ENCODE data around the gene SLC25A51. TPM values are rescaled to one million over a fixed set of nuclear protein-coding genes. Genes with fewer than 3 reads are reported as not detected.

SLC25A51 gene
- total RNA-seq, 1 donor from 2014 or later, result 24.2 TPM

DNA sequence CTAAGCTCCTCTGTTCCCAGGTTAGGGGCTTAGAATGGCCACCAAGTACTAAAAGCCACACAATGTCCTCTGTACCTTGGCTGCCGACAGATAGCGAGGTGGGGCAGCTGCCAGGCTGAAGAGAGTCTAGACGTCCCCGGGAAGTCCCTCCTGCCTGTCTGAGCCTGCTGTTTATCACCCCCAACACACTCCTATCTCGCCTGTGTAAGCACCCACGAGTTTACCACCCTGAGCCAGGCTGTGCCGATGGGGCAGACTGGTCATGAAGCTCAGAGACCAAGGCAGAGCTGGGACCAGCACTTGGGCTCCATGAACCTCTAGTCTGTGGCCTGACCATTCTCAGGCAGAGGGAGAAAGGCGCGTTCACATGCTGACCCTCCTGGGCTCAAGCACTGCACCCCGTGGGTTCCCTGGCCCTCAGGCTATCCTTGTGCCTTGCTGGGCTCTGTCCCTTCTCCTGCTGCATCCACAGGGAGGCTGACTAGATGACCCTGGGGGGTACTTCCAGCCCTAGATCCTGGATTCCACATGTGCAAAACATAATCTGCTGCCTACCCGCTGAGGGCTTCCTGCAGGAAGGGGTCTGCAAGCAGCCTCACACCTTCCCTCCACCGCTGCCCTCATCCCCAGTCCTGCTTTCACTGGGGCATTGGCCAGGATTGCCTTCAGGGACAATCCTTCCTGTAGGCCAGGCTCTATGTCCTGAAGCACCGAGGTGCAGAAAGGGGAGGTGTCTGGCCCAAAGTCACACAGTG is 18.6 kb upstream of the SLC25A51 start:
- ATAC-seq (no peak), DNase-seq (ENCODE audit: low spot score) (no peak)
- intact Hi-C loops (cut with DNase I), result no loop called here

DNA sequence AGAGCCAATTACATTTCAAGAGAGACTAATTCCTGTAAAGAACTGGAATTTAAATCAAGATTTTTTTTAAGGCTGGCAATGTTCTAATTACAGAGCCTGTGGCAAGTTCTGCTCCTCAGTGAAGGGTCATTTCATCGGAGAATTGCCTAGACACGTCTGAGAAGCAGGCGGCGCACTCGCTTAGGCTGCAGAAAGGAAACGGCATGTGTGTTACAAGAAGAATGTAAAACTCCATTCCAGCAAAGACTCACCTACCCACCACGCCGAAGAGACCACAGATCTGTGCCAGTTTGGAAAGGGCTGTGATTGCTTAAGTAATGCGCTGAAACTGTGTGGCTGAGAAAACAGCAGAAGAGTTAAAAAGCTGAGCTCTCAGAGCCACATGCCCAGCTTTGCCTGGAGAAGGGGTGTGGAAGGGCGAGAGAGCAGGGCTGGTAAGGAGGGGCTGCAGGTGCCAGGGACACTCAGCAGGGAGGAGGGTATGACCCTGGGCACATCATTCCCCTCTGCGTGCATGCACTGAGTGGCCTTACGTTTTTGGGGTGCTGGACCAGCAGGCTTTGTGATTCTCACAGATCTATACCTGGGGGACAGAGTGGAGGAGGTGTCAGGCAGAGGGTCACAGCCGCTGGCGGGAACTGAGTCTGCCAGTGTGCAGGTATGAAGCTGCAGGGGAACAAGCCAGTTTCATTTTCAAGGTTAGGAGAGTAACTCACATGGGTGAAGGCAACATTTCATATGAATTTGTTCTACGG is 17.8 kb upstream of the SLC25A51 start:
- no peak for ATAC-seq
- no peak for DNase-seq (ENCODE audit: low spot score)
- intact Hi-C loops (cut with DNase I), result no loop called here

DNA sequence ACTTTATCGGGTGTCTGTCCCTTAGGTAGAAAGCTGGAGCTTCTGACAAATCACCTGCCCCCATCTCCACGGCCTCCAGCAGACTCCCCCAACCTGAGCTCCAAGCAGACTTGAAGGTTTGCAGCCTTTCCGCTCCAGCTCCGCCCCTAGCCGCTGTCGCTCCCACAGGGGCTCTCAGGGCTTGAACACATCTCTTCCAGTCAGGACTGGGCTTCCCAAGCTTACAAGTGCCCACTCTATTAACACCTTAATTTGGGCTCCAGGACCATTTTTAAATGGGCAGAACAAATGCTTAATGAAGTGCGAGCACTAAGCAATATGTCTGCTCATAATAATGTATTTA is 17.2 kb upstream of the SLC25A51 start:
- ATAC-seq (no peak), DNase-seq (ENCODE audit: low spot score) (no peak)
- intact Hi-C loops (cut with DNase I), result no loop called here

DNA sequence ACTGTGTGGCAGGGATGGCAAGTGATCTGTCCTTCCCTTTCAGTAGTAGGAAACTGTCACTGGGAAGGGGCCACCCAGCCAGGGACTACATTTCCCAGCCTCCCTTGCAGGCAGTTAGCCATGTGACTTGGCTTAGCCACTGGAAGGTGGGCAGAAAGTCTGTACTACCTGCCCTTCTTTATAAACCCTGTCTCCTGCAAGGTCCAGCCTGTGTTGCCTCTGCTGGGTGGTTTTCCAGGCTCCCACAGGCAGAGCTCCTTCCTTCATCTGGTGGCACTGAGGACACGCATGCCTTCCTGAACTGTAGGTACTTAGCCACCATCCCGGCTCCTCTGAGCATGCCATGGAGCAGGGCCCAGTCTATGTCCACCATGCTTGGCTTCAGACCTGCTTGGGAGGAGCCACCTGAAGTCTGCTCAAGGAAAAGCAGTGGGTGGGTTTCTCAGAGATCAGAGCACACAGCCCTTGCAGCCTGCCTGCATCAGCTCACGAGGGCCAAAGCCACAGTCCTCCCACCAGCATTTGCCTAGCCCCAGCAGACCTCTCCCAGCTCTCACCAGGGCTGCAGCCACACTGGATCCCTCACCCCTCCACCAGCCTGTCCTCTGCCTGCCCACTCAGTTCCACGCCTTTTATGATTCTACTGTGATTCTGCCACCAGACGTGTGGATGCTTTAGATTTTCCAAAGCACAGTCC is 16.7 kb upstream of the SLC25A51 start:
- DNase-seq (ENCODE audit: low spot score) (no peak), ATAC-seq (no peak)
- intact Hi-C loops (cut with DNase I), result no loop called here

DNA sequence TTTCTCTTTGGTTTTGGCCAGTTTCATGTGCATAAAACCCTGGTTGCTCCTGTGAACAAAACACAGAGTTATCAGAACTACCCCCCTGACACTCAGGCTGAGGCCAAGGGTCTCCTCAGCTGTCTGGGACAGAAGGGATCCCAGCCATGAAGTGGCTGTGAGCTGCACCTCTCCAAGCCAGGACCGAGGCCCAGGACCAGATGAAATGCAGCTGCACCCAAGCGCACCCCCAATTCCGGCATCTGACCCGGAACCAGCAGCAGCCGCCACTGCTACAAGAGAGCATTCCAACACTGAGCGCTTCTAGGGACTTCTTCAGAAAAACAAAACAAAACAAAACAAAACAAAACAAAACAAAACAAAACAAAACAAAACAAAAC is 16.0 kb upstream of the SLC25A51 start:
- DNase-seq (ENCODE audit: low spot score) (no peak), ATAC-seq (no peak)
- intact Hi-C loops (cut with DNase I), result loop anchor here (10.0 kb wide), 2 partner anchors 145 to 515 kb away; partner anchors contain the start of gene SHB

DNA sequence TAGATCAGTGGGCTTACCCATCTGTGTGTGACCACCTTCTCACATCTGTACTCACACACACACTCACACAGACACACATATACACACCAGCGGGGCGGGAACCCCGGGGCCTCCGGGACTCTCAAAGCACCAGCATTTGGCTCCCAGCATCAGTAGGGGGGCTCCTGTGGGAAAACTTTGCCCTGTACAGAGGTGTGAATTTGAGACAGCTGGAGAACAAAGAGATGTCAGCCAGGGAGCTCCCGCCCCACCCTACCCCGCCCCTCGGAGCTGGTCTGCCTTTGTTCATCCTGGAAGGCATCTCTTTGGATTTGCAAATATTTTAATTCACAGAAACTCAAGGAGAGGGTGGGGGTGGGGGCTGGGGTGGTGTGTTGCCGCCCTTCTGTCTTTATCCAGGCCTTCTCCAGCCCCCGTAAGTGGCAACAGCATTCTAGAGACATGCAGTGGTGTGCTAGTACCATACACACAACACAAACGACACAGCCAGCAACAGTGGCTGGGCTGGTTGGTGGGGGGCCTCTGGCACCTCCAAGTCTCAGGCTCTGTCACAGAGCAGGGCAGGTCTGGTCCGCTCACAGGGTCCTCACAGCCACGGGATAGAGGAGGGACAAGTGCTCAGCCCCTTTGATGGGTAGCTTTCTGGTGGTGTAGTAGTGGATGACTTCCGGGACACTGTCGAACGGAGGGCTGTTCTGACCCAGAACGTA is 15.5 kb upstream of the SLC25A51 start:
- ATAC-seq (no peak), DNase-seq (ENCODE audit: low spot score) (no peak)
- intact Hi-C loops (cut with DNase I), result loop anchor here (10.0 kb wide), 2 partner anchors 145 to 515 kb away; partner anchors contain the start of gene SHB

DNA sequence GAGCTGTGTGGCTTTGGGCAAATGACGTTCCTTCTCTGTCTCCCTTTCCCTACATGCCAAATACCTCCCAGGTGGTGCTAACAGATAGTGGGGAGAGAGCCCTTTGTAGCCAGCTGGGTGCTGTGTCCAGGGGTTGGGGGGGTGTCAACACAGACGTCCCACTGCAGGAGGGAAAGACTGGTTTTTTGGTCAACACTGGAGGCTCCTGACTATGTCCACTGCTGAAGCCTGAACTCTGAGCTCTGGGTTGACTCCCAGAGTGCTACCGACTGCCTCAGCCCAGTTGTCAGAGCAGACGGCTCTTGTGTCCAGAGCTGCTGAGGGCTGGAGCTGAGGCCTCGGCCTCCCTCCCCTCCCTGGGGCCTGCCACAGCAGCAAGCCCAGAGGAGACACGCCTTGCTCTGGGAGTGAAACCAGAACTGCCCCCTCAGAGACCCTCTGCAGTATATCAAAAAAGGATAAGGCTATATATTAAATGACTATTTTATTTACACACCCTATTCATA is 14.8 kb upstream of the SLC25A51 start:
- intact Hi-C loops (cut with DNase I), result loop anchor here (10.0 kb wide), 2 partner anchors 146 to 516 kb away; partner anchors contain the start of gene SHB
- ATAC-seq (no peak), DNase-seq (ENCODE audit: low spot score) (peak; percentile 30)

DNA sequence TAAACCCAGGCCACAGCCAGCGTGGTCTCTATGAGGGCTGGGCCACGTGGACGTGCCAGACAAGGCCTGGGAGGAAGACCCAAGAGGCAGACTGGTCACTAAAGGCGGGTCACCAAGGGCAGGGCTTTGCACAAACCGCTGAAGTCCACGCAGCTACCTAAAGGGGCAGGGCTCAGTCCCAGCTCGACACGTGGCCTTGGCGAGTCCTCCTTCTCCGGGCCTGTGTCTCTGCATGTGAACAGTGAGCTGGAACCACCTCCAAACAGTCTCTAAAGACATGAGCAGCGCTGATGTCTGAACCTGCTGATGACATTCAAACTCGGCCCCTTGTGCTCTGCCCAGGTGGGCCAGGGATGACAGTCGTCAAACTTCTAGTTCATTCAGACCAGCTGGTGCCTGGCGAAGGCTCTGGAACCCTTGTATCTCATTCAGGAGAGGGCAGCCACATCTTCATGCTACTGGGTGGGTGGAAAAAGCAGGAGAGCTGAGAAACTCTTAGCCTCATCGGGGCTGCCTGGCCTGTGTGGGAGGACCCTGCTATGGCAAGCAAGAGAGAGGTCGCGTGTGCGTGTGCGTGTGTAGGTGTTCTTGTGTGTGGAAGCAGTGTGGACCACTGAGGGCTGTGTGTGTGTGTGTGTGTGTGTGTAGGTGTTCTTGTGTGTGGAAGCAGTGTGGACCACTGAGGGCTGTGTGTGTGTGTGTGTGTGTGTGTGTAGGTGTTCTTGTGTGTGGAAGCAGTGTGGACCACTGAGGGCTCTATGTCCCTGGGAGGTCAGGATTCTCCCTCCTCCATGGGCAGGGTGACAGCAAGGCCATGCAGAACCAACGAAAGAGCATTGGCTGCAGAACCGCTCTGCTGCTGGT is 14.1 kb upstream of the SLC25A51 start:
- intact Hi-C loops (cut with DNase I), result loop anchor here (10.0 kb wide), 2 partner anchors 147 to 517 kb away; partner anchors contain the start of gene SHB
- peak; percentile 59 for DNase-seq (ENCODE audit: low spot score)
- no peak for ATAC-seq

DNA sequence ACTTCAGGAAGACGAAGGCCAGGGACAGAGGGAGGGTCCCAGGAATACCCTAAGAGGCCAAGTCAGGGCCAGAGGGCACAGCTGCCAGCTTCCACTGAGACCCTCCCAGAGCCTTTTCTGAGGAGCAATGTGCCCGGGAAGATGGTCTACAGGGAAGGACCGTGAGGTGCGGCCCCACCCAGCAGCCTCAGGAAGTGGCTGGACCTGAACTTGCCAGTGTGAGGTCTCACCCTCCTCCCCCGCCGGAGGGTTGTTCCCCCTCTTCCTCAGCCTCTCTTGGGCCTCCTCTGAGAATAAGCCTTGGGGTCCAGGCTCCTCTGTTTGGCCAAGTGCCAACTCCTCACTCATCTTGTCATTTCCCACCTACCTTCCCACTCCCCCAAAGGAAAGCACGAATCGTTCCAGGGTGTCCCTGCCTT is 13.4 kb upstream of the SLC25A51 start:
- intact Hi-C loops (cut with DNase I), result loop anchor here (10.0 kb wide), 2 partner anchors 147 to 517 kb away; partner anchors contain the start of gene SHB
- DNase-seq (ENCODE audit: low spot score), result peak; percentile 58
- no peak for ATAC-seq

DNA sequence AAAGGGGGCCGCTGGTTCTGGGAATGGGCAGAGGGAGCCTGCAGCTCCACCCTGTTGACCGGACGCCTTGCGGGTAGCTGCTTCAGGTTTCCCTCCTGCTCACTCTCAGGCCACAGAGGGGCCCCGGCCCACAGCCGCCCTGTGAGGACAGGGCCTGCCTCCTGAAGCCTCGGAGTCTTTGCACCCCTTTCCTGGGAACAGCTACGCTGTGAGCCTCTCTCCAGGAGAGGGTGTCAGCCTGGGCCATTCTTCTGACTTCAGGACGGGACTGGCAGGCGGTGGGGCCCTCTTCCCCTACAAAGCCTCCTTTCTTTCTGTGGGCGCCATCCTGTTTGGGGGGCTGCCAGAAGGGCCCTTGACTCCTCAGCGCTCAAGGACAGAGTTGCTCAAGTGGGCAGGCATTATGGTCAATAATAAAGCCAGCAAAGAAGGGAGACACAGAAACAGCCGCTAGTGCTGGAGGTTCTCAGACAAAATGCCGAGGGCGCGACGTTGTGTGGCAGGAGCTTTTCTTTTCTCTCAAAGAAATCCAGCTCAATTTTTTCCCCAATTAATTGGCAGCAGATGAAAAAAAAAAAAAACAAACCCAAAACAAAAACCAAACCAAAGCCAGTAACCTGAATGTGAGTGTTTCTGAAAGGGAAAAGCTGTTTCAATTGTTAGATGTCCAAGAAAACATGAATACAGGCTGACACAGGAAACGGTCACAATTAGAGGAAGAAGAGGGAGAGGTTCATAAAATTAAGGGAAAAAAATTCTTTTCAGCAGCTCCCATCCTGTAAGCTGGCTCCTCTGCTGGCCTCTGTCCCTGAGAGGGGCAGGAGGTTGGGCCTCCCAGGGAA is 12.8 kb upstream of the SLC25A51 start:
- peak; percentile 53 for DNase-seq (ENCODE audit: low spot score)
- intact Hi-C loops (cut with DNase I), result loop anchor here (10.0 kb wide), 2 partner anchors 148 to 518 kb away; partner anchors contain the start of gene SHB
- ATAC-seq, result no peak

DNA sequence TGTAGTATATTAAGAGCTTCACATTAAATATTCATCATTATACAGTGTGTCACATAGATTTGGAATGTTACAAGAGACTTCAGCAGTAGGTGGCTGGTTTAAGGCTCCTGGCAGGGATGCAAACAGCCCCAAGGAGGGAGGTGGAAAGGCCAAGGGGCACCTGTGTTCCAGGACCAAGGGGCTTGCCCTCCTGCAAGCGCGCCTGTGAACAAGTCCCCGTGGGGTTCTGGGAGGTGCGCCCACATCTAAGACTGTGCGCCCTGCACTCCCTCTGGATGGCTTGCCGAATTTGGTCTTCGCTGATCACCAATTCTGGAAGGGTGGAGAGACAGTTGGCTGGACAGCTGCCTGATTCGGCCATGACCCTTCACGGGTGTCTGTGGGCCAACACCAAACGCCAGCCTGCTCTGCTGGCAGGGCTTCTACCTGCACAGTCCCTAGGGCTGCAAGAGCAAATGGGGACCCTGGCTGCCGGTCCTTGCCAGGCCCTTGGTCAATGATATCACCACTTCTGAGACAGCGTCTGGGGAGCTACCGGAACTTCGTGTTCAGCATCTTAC is 12.1 kb upstream of the SLC25A51 start:
- intact Hi-C loops (cut with DNase I), result loop anchor here (10.0 kb wide), 2 partner anchors 149 to 519 kb away; partner anchors contain the start of gene SHB
- peak; percentile 48 for DNase-seq (ENCODE audit: low spot score)
- ATAC-seq, result no peak

DNA sequence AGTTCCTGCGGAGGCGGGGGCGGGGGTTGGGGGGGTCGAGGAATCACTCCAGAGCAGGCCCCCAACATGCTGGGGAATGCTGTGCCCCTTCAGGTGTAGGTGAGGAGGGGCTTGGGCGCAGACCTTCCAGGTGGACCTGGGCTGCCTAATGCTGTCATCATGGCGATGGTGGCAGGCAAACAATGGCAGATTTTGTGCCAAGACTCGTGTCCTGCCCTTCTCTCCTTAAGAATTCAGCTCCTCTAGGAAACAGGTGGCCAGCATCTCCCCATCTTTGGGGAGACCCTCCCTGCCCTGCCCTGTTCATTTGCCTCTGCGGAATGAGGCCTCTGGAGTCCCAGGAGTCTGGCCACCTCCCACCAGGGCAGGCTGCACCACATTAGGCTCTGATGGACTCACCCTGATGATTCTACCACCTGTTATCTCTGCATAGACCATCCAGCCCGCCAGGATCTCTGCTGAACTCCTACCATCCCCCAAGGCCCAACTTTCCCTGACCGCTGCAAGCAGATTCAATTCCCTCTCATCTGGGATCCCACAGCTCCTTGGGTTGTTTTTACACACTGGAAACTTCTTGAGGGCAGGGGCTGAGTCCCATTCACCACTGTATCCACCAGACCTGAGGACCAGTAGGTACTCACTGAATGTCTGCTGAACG is 10.9 kb upstream of the SLC25A51 start:
- intact Hi-C loops (cut with DNase I), result loop anchor here (10.0 kb wide), 2 partner anchors 150 to 520 kb away; partner anchors contain the start of gene SHB
- DNase-seq (ENCODE audit: low spot score) (peak; percentile 50), ATAC-seq (no peak)

DNA sequence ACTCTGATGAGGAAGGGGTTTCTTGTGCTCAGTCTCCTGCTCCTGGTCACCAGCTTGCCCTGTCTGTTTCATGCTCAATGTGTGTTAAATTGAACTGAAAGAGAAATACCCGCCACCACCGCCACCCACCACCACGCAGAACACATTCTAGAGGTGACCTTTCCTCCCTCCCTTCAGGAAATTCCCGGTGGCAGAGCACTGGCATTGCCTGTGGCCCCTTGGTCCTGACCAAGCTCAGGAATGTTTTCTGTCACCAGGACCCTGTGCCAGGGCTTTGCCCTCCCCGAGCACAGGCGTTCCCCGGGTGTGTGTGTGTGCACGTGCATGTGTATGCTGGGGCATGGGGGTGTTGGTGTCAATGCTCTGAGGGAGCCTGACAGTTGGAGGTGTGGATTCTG is 10.2 kb upstream of the SLC25A51 start:
- ATAC-seq, result peak; percentile 6
- DNase-seq (ENCODE audit: low spot score), result peak; percentile 55
- intact Hi-C loops (cut with DNase I), result loop anchor here (10.0 kb wide), 2 partner anchors 151 to 521 kb away; partner anchors contain the start of gene SHB

DNA sequence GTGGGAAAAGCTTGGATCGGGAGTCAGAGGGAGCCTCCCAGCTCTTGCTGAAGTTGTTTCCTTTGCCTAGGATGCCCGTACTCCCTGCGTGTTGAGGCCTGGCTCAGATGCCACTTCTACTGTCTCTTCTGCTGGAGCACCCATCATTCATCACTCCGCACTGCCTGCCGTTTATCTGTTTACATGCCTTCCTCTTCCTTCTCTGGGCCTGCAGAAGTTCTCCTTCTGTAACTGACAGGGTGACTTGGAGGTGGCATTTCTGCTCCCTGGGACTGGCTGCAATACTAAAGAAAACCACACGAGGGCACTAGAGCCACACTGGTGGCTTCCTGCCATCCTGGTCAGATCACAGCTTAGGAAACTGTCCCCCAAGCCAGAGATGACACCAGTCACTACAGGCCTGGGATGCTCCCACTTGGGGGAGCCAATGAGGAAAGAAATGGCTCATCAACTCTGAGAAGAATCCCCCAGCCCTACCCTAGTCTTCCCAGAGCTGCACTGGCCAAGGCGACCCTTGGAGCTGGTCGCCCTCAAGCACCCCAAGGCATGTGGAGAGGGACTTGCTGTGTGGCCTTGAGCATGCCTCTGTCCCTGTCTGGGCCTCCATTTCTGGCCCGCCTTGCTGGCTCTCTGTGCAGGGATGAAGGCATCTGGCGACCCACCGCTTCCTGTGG is 9.7 kb upstream of the SLC25A51 start:
- DNase-seq (ENCODE audit: low spot score), result peak; percentile 90
- peak; percentile 88 for ATAC-seq
- intact Hi-C loops (cut with DNase I), result loop anchor here (10.0 kb wide), 2 partner anchors 151 to 521 kb away; partner anchors contain the start of gene SHB

DNA sequence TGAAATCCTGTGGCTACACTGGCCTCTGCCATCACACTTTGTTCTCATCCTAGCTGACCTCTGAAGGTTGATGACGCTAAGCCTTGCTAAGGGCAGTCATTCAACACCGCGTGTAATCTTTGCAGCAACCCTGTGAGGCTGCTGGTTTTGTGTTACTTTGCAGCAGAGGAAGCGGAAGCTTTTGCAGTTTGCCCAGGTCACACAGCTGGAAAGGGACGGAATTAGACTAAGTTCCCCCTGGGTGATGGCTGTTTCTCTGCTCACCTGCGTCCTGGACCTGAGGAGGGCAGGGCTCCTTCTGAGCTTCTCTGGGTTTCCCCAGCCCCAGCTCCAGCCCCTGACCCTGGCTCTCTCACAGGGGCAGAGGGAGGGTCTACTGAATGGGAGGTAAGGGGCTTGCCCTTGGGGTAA is 7.3 kb upstream of the SLC25A51 start:
- DNase-seq (ENCODE audit: low spot score), result peak; percentile 31
- intact Hi-C loops (cut with DNase I), result loop anchor here (10.0 kb wide), 2 partner anchors 154 to 524 kb away; partner anchors contain the start of gene SHB
- ATAC-seq, result no peak
